GM18951 (cell line): ENCODE data around the gene GNB2.

Experiments
- POLR2A ChIP-seq: IDR thresholded peaks from 4 replicates; pipeline ENCODE4 v1.6.1; 2011; ENCODE audit warnings: mild to moderate bottlenecking; ENCODE audit not compliant: insufficient read length, insufficient read depth; ENCODE audit errors: extremely low read depth
- in situ Hi-C: fragments of 300-500 bp; cut with MboI; formaldehyde crosslinking; loops from one replicate; pipeline ENCODE4 v1.12.0; 2022; ENCODE audit warnings: low sequenced_read_pairs, mixed read lengths, inconsistent platforms; ENCODE audit not compliant: unreplicated experiment

GNB2 gene

GRCh38 chr7:100726996-100727761 is 53.6 kb downstream of the GNB2 start:
- no peak for TF ChIP-seq POLR2A
- in situ Hi-C loops: no loop called here

GRCh38 chr7:100728196-100728595 is 54.7 kb downstream of the GNB2 start:
- no peak for TF ChIP-seq POLR2A
- in situ Hi-C loops: no loop called here
